GM15510 (cell line): ENCODE measurements around the gene STX4.

ENCODE experiments used
- POLR2A ChIP-seq: IDR thresholded peaks from 3 replicates; pipeline ENCODE4 v1.6.1; 2011; ENCODE audit warnings: borderline replicate concordance; ENCODE audit not compliant: insufficient read length; ENCODE audit errors: extremely low read depth

STX4 gene

DNA sequence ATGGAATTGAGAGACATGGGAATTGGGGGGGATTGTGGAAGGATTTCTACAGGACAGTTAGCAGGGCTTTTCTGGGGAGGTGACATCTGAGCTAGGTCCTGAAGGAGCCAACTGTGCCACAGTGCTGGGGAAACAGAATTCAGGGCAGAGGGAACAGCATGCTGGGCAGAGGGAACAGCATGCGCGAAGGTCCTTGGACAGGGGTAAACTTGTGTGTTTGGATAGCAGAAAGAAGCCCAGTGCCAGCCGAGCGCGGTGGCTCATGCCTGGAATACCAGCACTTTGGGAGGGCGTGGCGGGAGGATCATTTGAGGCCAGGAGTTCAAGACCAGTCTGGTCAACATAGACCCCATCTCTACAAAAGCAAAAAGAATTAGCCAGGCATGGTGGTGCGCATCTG, 26.8 kb upstream of the STX4 start:
- TF ChIP-seq POLR2A = no peak

GRCh38 chr16:31007684-31008083, 25.7 kb upstream of the STX4 start:
- TF ChIP-seq POLR2A = no peak

DNA sequence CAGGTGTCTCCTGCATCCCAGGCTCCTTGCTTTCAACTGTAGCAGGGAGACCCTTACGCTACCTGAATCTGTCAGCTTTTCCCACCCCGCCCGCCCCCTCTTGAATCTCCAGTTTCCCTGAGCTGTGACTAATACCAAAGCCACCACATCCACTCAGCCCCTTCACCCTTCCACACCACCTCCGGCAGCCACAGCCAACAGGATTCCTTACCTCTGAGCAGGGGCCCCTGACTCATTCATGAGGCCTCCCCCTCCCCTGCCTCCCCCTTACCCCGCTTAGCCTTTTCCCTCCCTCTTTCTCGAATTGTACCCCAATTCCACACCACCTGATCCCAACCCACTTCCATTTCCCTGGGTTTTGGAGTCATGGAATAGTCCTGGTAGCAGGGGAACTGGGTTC, 25.2 kb upstream of the STX4 start:
- no peak for TF ChIP-seq POLR2A

- TF ChIP-seq POLR2A = no peak
Measured at GRCh38 chr16:31008551-31008950, 24.8 kb upstream of the STX4 start.

DNA sequence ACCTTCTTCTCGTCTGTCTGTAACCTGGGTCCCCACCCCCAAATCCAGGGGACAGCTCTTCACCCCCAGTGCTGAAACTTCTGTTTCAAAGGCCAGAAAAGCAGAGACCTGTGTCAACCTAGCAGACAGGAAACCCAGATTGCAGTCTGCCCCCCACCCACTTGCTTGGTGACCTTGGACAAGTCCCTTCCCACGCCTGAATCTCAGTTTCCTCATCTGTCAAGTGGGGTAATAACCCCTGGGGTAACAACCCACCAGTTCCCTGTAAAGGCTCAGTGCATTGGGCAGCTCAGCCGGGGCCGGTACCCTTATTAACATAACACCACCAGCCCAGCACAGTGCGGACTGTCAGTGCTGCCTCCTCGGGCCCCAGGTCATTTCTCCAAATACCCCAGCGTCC, 24.2 kb upstream of the STX4 start:
- no peak for TF ChIP-seq POLR2A

- no peak for TF ChIP-seq POLR2A
Measured at GRCh38 chr16:31009894-31010584, 23.3 kb upstream of the STX4 start.

DNA sequence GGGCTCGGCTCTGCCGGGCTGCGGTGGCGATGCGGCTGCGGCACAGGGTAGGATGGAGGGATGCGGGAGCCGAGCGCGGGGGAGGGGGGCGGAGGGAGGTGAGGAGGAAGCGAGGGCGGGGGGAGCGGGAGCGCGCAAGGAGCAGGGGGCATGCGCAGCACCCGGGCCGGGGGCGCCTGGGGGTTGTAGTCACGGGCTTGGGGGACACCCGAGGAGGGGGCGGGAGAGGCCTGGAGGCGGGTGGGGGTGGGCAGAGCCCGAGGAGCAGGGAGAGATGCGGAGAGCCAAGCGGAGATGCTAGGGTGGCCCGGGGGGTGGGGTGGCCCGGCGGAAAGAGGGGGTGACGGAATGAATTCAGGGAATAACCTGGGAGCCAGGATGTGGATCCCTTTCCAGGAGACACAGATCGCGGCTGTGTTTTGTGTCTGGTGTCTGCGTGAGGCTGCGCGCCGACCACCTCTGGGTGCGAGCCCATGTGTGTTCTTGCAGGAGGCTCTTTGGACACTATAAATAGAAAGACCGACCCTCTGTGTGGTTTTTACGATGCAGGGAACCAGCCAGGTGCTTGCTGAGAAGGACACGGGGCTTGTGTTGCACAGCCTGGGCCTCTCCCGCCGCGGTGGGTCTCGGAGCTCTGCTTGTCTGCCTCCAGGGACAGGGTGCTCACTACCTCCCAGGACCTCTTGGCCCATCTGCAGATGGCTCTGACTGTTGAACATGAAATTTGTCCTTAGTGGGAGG, 22.6 kb upstream of the STX4 start, which contains the start of gene STX1B:
TSS of gene STX1B (minus strand) at position 54 of the 741 bp plus-strand sequence. CDS start 242 bp downstream, outside the sequence.
- no peak for TF ChIP-seq POLR2A

DNA sequence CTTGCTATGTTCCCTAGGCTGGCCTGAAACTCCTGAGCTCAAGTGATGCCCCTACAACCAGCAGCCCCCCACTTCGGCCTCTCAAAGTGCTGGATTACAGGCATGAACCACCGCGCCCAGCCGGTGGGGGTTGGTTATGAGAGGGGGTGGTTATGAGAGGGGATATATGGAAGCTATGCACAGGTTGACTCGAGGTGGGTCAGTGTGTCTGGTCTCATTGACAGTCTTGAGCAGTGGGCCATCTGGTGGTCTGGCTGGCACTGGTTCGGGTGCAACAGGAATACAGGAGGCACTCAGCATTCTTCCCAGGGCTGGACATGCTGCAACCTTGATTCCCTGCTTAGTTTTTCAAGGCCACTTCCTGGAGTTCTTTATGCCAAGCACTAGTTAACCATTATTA, 17.3 kb upstream of the STX4 start:
- no peak for TF ChIP-seq POLR2A

GRCh38 chr16:31020536-31020935, 12.8 kb upstream of the STX4 start:
- TF ChIP-seq POLR2A = no peak

GRCh38 chr16:31022544-31023251, 10.7 kb upstream of the STX4 start:
- TF ChIP-seq POLR2A = no peak

- TF ChIP-seq POLR2A = no peak
Measured at GRCh38 chr16:31023252-31023602, 10.1 kb upstream of the STX4 start.

DNA sequence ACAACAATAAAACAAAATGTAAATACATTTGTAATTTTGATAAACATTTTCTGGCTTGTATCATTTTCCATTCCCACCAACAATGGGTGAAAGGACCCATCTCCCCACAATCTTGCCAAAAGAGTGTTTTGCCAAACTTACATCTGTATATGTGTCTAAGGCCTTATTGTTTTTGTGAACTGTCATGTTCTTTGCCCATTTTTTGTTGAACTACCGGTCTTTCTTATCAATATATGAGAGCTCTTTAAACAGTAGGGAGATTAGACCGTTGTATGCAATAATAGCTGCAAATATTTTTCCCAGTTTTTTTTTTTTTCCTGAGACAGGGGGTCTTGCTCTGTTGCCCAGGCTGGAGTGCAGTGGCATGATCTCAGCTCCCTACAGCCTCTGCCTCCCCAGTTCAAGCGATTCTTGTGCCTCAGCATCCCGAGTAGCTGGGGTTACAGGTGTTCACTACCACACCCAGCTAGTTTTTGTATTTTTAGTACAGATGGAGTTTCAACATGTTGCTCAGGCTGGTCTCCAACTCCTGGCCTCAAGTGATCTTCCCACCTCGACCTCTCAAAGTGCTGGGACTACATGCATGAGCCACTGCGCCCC, 9.6 kb upstream of the STX4 start:
- no peak for TF ChIP-seq POLR2A

DNA sequence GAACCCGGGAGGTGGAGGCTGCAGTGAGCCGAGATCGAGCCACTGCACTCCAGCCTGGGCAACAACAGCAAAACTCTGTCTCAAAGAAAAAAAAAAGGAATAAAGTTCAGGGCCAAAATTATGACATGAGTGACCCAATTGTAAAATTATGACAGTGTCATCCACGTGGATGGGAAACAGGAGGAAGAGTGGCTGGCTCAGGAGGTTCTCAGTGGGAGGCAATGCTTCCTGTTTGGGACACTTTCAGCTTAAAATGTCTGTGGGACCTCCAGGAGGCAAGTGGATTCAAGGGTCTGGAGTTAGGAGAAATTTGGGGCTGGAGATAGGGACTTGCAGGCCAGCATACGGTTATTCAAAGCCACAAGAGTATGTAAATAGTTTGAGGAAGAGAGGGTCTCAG, 8.0 kb upstream of the STX4 start:
- no peak for TF ChIP-seq POLR2A

- TF ChIP-seq POLR2A = no peak
Measured at GRCh38 chr16:31029272-31029671, 4.1 kb upstream of the STX4 start.

GRCh38 chr16:31031276-31031675, 2.1 kb upstream of the STX4 start:
- TF ChIP-seq POLR2A = no peak
